Mucosa of rectum (tissue), 2 donors: ENCODE results near the gene SUCLG2.

Source experiments
- H3K27ac ChIP-seq, 2 donors: one replicate each; pipeline ENCODE4 v1.7.0; 2013; ENCODE audit warnings: inconsistent platforms in 2 of 2, low read depth in 2 of 2, low read length in 2 of 2
- H3K27me3 ChIP-seq, 2 donors: one replicate each; pipeline ENCODE4 v1.7.0; 2013; ENCODE audit warnings: low read length in 2 of 2; ENCODE audit not compliant: control insufficient read depth in 2 of 2, insufficient read depth in 2 of 2
- H3K36me3 ChIP-seq, 2 donors: one replicate each; pipeline ENCODE4 v1.7.0; 2013; ENCODE audit warnings: low read length in 2 of 2; ENCODE audit not compliant: control insufficient read depth in 2 of 2, insufficient read depth in 2 of 2
- H3K4me1 ChIP-seq, 2 donors: one replicate each; pipeline ENCODE4 v1.7.0; 2013; ENCODE audit warnings: low read length in 2 of 2, mild to moderate bottlenecking in 1 of 2; ENCODE audit not compliant: control insufficient read depth in 2 of 2, insufficient read depth in 2 of 2
- H3K4me3 ChIP-seq, 2 donors: one replicate each; pipeline ENCODE4 v1.7.0; 2013; ENCODE audit warnings: low read length in 2 of 2
- H3K9ac ChIP-seq, 2 donors: one replicate each; pipeline ENCODE4 v1.7.0; 2013; ENCODE audit warnings: low read length in 2 of 2, low read depth in 1 of 2, mild to moderate bottlenecking in 1 of 2
- H3K9me3 ChIP-seq, 2 donors: one replicate each; pipeline ENCODE4 v1.7.0; 2013; ENCODE audit warnings: low read length in 2 of 2; ENCODE audit not compliant: control insufficient read depth in 2 of 2
- donor health status: healthy.
- donor health status: Normal muscosa, but diverticular disease.

Gene SUCLG2

GRCh38 chr3:67402873-67403272 lies 251.5 kb downstream of the SUCLG2 start:
- Histone ChIP-seq H3K4me3 (no peak overlapping the region), H3K9me3 (no peaks in the 10 kb centered on the region), H3K36me3 (peaks cover 15 to 17% of the 10 kb centered on the region in 2 donors), H3K9ac (no peak overlapping the region), H3K27me3 (no peaks in the 10 kb centered on the region), H3K27ac (no peak overlapping the region), H3K4me1 (no peaks in the 10 kb centered on the region)

GRCh38 chr3:67401921-67402320 lies 252.5 kb downstream of the SUCLG2 start:
- Histone ChIP-seq H3K27me3 (no peaks in the 10 kb centered on the region), H3K4me3 (no peak overlapping the region), H3K27ac (no peak overlapping the region), H3K4me1 (no peaks in the 10 kb centered on the region), H3K9me3 (no peaks in the 10 kb centered on the region), H3K36me3 (peaks cover 11 to 13% of the 10 kb centered on the region in 2 donors), H3K9ac (no peak overlapping the region)

GRCh38 chr3:67400476-67400875 lies 253.9 kb downstream of the SUCLG2 start:
- no peak overlapping the region for H3K4me3 ChIP-seq
- H3K27ac ChIP-seq: no peak overlapping the region
- H3K9ac ChIP-seq: no peak overlapping the region
- H3K27me3 ChIP-seq: no peaks in the 10 kb centered on the region
- H3K4me1 ChIP-seq: no peaks in the 10 kb centered on the region
- peaks cover 11 to 12% of the 10 kb centered on the region in 2 donors for H3K36me3 ChIP-seq
- no peaks in the 10 kb centered on the region for H3K9me3 ChIP-seq

GRCh38 chr3:67389176-67389575 lies 265.2 kb downstream of the SUCLG2 start:
- H3K9ac ChIP-seq: no peak overlapping the region
- no peaks in the 10 kb centered on the region for H3K4me1 ChIP-seq
- H3K36me3 ChIP-seq: peaks cover 5 to 17% of the 10 kb centered on the region in 2 donors
- H3K9me3 ChIP-seq: no peaks in the 10 kb centered on the region
- H3K27me3 ChIP-seq: no peaks in the 10 kb centered on the region
- H3K27ac ChIP-seq: no peak overlapping the region
- H3K4me3 ChIP-seq: no peak overlapping the region

- H3K9me3 ChIP-seq: no peaks in the 10 kb centered on the region
- no peak overlapping the region for H3K9ac ChIP-seq
- H3K27me3 ChIP-seq: no peaks in the 10 kb centered on the region
- H3K4me1 ChIP-seq: no peaks in the 10 kb centered on the region
- peaks cover 5 to 17% of the 10 kb centered on the region in 2 donors for H3K36me3 ChIP-seq
- no peak overlapping the region for H3K27ac ChIP-seq
- no peak overlapping the region for H3K4me3 ChIP-seq
Observed at GRCh38 chr3:67388738-67389137, 265.7 kb downstream of the SUCLG2 start.

- H3K36me3 ChIP-seq: peaks cover under 1 to 8% of the 10 kb centered on the region in 2 donors
- H3K4me1 ChIP-seq: no peaks in the 10 kb centered on the region
- H3K9me3 ChIP-seq: no peaks in the 10 kb centered on the region
- no peaks in the 10 kb centered on the region for H3K27me3 ChIP-seq
- no peak overlapping the region for H3K4me3 ChIP-seq
- no peak overlapping the region for H3K9ac ChIP-seq
- no peak overlapping the region for H3K27ac ChIP-seq
Observed at GRCh38 chr3:67386451-67386850, 268.0 kb downstream of the SUCLG2 start.

GRCh38 chr3:67384760-67385397 lies 269.5 kb downstream of the SUCLG2 start:
- H3K4me1 ChIP-seq: no peaks in the 10 kb centered on the region
- H3K9ac ChIP-seq: no peak overlapping the region
- no peaks in the 10 kb centered on the region for H3K9me3 ChIP-seq
- H3K27me3 ChIP-seq: no peaks in the 10 kb centered on the region
- no peak overlapping the region for H3K27ac ChIP-seq
- peaks cover 0 to 3% of the 10 kb centered on the region in 2 donors for H3K36me3 ChIP-seq
- H3K4me3 ChIP-seq: no peak overlapping the region

- Histone ChIP-seq H3K4me3 (no peak overlapping the region), H3K36me3 (peaks cover 3 to 7% of the 10 kb centered on the region in 2 donors), H3K27ac (no peak overlapping the region), H3K27me3 (no peaks in the 10 kb centered on the region), H3K4me1 (no peaks in the 10 kb centered on the region), H3K9me3 (no peaks in the 10 kb centered on the region), H3K9ac (no peak overlapping the region)
Observed at GRCh38 chr3:67384016-67384415, 270.4 kb downstream of the SUCLG2 start.

GRCh38 chr3:67383379-67383778 lies 271.0 kb downstream of the SUCLG2 start:
- Histone ChIP-seq H3K27ac (no peak overlapping the region), H3K36me3 (peaks cover 4 to 6% of the 10 kb centered on the region in 2 donors), H3K4me3 (no peak overlapping the region), H3K27me3 (no peaks in the 10 kb centered on the region), H3K9me3 (no peaks in the 10 kb centered on the region), H3K4me1 (no peaks in the 10 kb centered on the region), H3K9ac (no peak overlapping the region)

- Histone ChIP-seq H3K9me3 (no peaks in the 10 kb centered on the region), H3K9ac (no peak overlapping the region), H3K4me1 (no peaks in the 10 kb centered on the region), H3K4me3 (no peak overlapping the region), H3K27ac (no peak overlapping the region), H3K36me3 (peaks cover 4 to 8% of the 10 kb centered on the region in 2 donors), H3K27me3 (no peaks in the 10 kb centered on the region)
Observed at GRCh38 chr3:67382536-67382935, 271.9 kb downstream of the SUCLG2 start.
